GM12878 (cell line): ENCODE measurements around the gene ATP10A. TPM values are rescaled to one million over a fixed set of nuclear protein-coding genes. Genes with fewer than 3 reads are reported as not detected.

Source experiments
- ATAC-seq: fragments of 200-7000 bp; cut with Tn5 transposase; 3 replicates; pipeline ENCODE4 v1.9.1; 2020; ENCODE audit warnings: mild to moderate bottlenecking, moderate library complexity
- BruUV-seq: library from RNA; stranded (reverse); fragments of 400-500 nt; replicated peaks from 2 replicates; lab custom pipeline; 2021; lab: Mats Ljungman, UMichigan
- CTCF ChIA-PET: fragments of 300-600 bp; sonication (Branson Sonifier 250); formaldehyde crosslinking; extraction: SDS; loops from one replicate; lab custom pipeline; 2021; ENCODE audit warnings: inconsistent platforms; lab: Yijun Ruan, JAX
- POLR2A ChIA-PET: fragments of 350-600 bp; formaldehyde crosslinking; extraction: SDS; loops from one replicate; lab custom pipeline; 2021; ENCODE audit warnings: inconsistent platforms; lab: Charles Lee
- RAD21 ChIA-PET: fragments of 300-600 bp; sonication (Branson Sonifier 250); formaldehyde crosslinking; loops from one replicate; lab custom pipeline; 2023; ENCODE audit warnings: antibody characterized with exemption; ENCODE audit not compliant: unreplicated experiment; lab: Charles Lee
- SMC1A ChIA-PET: fragments of 300-600 bp; sonication (Branson Sonifier 250); formaldehyde crosslinking; loops from one replicate; lab custom pipeline; 2023; ENCODE audit not compliant: unreplicated experiment, uncharacterized antibody; lab: Charles Lee
- DNase-seq: peaks from one replicate; pipeline ENCODE4 v3.0.0-alpha.2; 2011; ENCODE audit warnings: low read depth, low spot score
- FAIRE-seq: peaks from 3 replicates; lab custom pipeline; 2011; peaks lifted over from hg19 to GRCh38; lab: Jason Lieb, UNC
- H2AFZ ChIP-seq: 2 replicates; pipeline ENCODE4 v1.6.0; 2011; ENCODE audit warnings: low read depth, low read length, control low read depth; ENCODE audit not compliant: control insufficient read depth
- H3K27ac ChIP-seq: 2 replicates; pipeline ENCODE4 v1.5.1; 2011; ENCODE audit warnings: control low read depth; ENCODE audit not compliant: control insufficient read depth, insufficient read depth
- H3K27me3 ChIP-seq, 2 experiments: replicated peaks in 1 of 2; 2 replicates each; pipeline versions ENCODE4 v1.6.0 to v1.6.1; 2011; ENCODE audit warnings: low read length in 1 of 2; ENCODE audit not compliant: control insufficient read depth in 2 of 2, insufficient read depth in 2 of 2
- H3K36me3 ChIP-seq, 2 experiments: 2 replicates each; pipeline ENCODE4 v1.5.1; 2011; ENCODE audit warnings: low read length in 1 of 2; ENCODE audit not compliant: control insufficient read depth in 2 of 2, insufficient read depth in 2 of 2
- H3K4me1 ChIP-seq: 2 replicates; pipeline ENCODE4 v1.6.1; 2011; ENCODE audit warnings: mild to moderate bottlenecking, low read length, moderate library complexity, mixed read lengths; ENCODE audit not compliant: control insufficient read depth, insufficient read depth
- H3K4me2 ChIP-seq: 2 replicates; pipeline ENCODE4 v1.6.0; 2011; ENCODE audit warnings: control low read depth; ENCODE audit not compliant: control insufficient read depth, insufficient read depth
- H3K4me3 ChIP-seq: fragments of 200-600 bp; sonication (generic); 2 replicates; pipeline ENCODE4 v1.5.1; 2016
- H3K79me2 ChIP-seq: 2 replicates; pipeline ENCODE4 v1.6.0; 2011; ENCODE audit warnings: low read length; ENCODE audit not compliant: control insufficient read depth, insufficient read depth
- H3K9ac ChIP-seq: 2 replicates; pipeline ENCODE4 v1.8.0; 2011; ENCODE audit warnings: low read length, control low read depth, mixed read lengths; ENCODE audit not compliant: control insufficient read depth, insufficient read depth
- H3K9me3 ChIP-seq: replicated peaks from 3 replicates; pipeline ENCODE4 v1.5.1; 2011; ENCODE audit warnings: mild to moderate bottlenecking, low read length; ENCODE audit not compliant: control insufficient read depth, insufficient read depth
- H4K20me1 ChIP-seq: 2 replicates; pipeline ENCODE4 v1.6.0; 2011; ENCODE audit not compliant: control insufficient read depth, insufficient read depth
- CEBPB ChIP-seq, 2 experiments: fragments of 150-350 bp in 1 of 2; IDR thresholded peaks; 2 replicates each; pipeline ENCODE4 v1.6.1; 2012 to 2014; ENCODE audit warnings: low read depth in 2 of 2, low read length in 2 of 2, borderline replicate concordance in 1 of 2, inconsistent platforms in 1 of 2
- FOS ChIP-seq: IDR thresholded peaks from 3 replicates; pipeline ENCODE4 v1.6.1; 2011; ENCODE audit warnings: borderline replicate concordance; ENCODE audit not compliant: insufficient read length; ENCODE audit errors: extremely low read depth
- IRF3 ChIP-seq: fragments of 450-650 bp; IDR thresholded peaks from 2 replicates; pipeline ENCODE4 v1.6.1; 2014; ENCODE audit warnings: mild to moderate bottlenecking
- JUNB ChIP-seq: IDR thresholded peaks from 2 replicates; pipeline ENCODE4 v1.6.1; 2016; ENCODE audit warnings: antibody characterized with exemption, mild to moderate bottlenecking
- KDM1A ChIP-seq: fragments of 200-600 bp; sonication (generic); IDR thresholded peaks from 2 replicates; pipeline ENCODE4 v1.6.1; 2016; ENCODE audit warnings: borderline replicate concordance
- PBX3 ChIP-seq: IDR thresholded peaks from 2 replicates; pipeline ENCODE4 v1.6.1; 2011; ENCODE audit warnings: mild to moderate bottlenecking, low read depth, low read length, moderate library complexity; ENCODE audit not compliant: insufficient replicate concordance
- POLR2AphosphoS5 ChIP-seq: IDR thresholded peaks from 2 replicates; pipeline ENCODE4 v1.6.1; 2011; ENCODE audit warnings: mild to moderate bottlenecking, low read length, inconsistent platforms
- RAD21 ChIP-seq: IDR thresholded peaks from 2 replicates; pipeline ENCODE4 v1.6.1; 2011; ENCODE audit warnings: mild to moderate bottlenecking, low read depth, low read length, moderate library complexity; ENCODE audit not compliant: insufficient read depth
- RUNX3 ChIP-seq: IDR thresholded peaks from 2 replicates; pipeline ENCODE4 v1.6.1; 2012; ENCODE audit warnings: low read length, inconsistent platforms
- SKIL ChIP-seq: fragments of 450-650 bp; IDR thresholded peaks from 2 replicates; pipeline ENCODE4 v1.6.1; 2017; ENCODE audit warnings: mild to moderate bottlenecking, low read depth, inconsistent platforms; ENCODE audit not compliant: poor library complexity, severe bottlenecking
- SP1 ChIP-seq: IDR thresholded peaks from one replicate; pipeline ENCODE4 v1.6.1; 2011; ENCODE audit warnings: low read depth, low read length
- STAT1 ChIP-seq: fragments of 450-650 bp; conservative IDR thresholded peaks from 2 replicates; pipeline ENCODE4 v1.6.1; 2014; ENCODE audit warnings: antibody characterized with exemption, mild to moderate bottlenecking
- TBL1XR1 ChIP-seq: IDR thresholded peaks from 2 replicates; pipeline ENCODE4 v1.6.1; 2012; ENCODE audit warnings: low read depth, low read length, improper control_type of control experiment
- ZSCAN29 ChIP-seq: fragments of 450-650 bp; IDR thresholded peaks from 2 replicates; pipeline ENCODE4 v1.6.1; 2017; ENCODE audit warnings: mild to moderate bottlenecking, moderate library complexity
- WGBS: methylation state at CpG from one replicate; pipeline ENCODE4 v1.1.6; 2016; ENCODE audit warnings: low lambda C conversion rate; ENCODE audit not compliant: insufficient replicate concordance, insufficient coverage; ENCODE audit errors: missing lambda C conversion rate; 5-methylcytosine and 5-hydroxymethylcytosine counted together
- in situ Hi-C: fragments of 300-500 bp; cut with MboI; formaldehyde crosslinking; loops from 9 replicates; pipeline ENCODE4 v1.14.3; 2018; ENCODE audit warnings: mixed read lengths
- intact Hi-C: fragments of 100-400 bp; cut with micrococcal nuclease; formaldehyde crosslinking; loops from one replicate; pipeline ENCODE4 v1.14.2; 2022; ENCODE audit not compliant: unreplicated experiment
- polyA plus RNA-seq, 11 experiments: library from polyadenylated mRNA; depleted of rRNA in 4 of 11; unstranded in 6 of 11; stranded (reverse) in 5 of 11; fragments of >200 nt; fragmentation: Nextera tagmentation in 4 of 11; fragmentation: Illumina TruSeq in 1 of 11; extraction: Ambion mirVana in 4 of 11; extraction: Trizol in 1 of 11; gene quantifications; 1 replicate in 1 of 11; 2 replicates in 10 of 11; pipeline versions ENCODE4 v1.2.1 to v1.2.3, GENCODE V29; 2011 to 2016; ENCODE audit warnings: inconsistent platforms in 2 of 11, missing spikeins in 2 of 11, low read depth in 1 of 11
- total RNA-seq, 4 experiments: library from RNA; depleted of rRNA in 3 of 4; stranded (reverse); fragments of >200 nt in 3 of 4; fragmentation: Illumina TruSeq in 1 of 4; extraction: Trizol in 1 of 4; gene quantifications; 2 replicates each; pipeline versions ENCODE4 v1.2.1 to v1.2.3, GENCODE V29; 2013 to 2021

Gene ATP10A
- total and polyA plus RNA-seq, 10 of the 15 experiments (the other 5 are each of a cell fraction or from before 2014, with no cell fraction given) = 0.04 to 1.5 (median 0.31) TPM; not detected in 2

- in situ Hi-C loops = loop anchor here (10.0 kb wide), 3 partner anchors 169 to 361 kb away; partner anchors contain the start of gene ATP10A
- TF ChIP-seq IRF3 (no peak), SP1 (no peak), KDM1A (no peak), STAT1 (no peak), CEBPB (IDR thresholded peaks at IDR 0.05; ENCODE audit: borderline replicate concordance in 1 of 2, low read depth in 2 of 2, low read length in 2 of 2) (no peak), RUNX3 (no peak), JUNB (no peak), TBL1XR1 (no peak), POLR2AphosphoS5 (no peak), FOS (no peak), PBX3 (no peak), RAD21 (no peak), SKIL (no peak), ZSCAN29 (no peak)
- no peak for FAIRE-seq
Observed at GRCh38 chr15:25695875-25696760, 167.0 kb downstream of the ATP10A start.

More at GRCh38 chr15:25695875-25696760, 167.0 kb downstream of the ATP10A start:
- Histone ChIP-seq H3K9me3 (no peaks in the 10 kb centered on the region; the same call in 2 of the 3 replicates), H3K27ac (no peak overlapping the region), H3K36me3 (no peaks in the 10 kb centered on the region), H3K79me2 (no peaks in the 10 kb centered on the region), H3K4me2 (no peak overlapping the region), H3K9ac (no peak overlapping the region), H3K4me3 (no peak overlapping the region), H2AFZ (no peak overlapping the region), H4K20me1 (no peaks in the 10 kb centered on the region), H3K27me3 (no peaks in the 10 kb centered on the region), H3K4me1 (no peaks in the 10 kb centered on the region)
- CTCF ChIA-PET = interaction anchor here (2.1 kb wide), 1 partner anchor 14 kb away, joined by 6 read pairs; no protein-coding TSS in a partner anchor
- intact Hi-C loops = no loop called here
- POLR2A ChIA-PET = no interaction called here
- RAD21 ChIA-PET = interaction anchor here (0.5 kb wide), 1 partner anchor 9 kb away, joined by 3 read pairs; no protein-coding TSS in a partner anchor
- DNase-seq (no peak), ATAC-seq (no peak)
- no TSS peak for BruUV-seq
- 54% methylated on average over 17 of the region's 17 CpGs for WGBS
- SMC1A ChIA-PET = no interaction called here
